GM12878 (cell line): ENCODE results near the gene GNPDA2. TPM values are rescaled to one million over a fixed set of nuclear protein-coding genes. Genes with fewer than 3 reads are reported as not detected.

Source experiments
- DPF2 ChIP-seq: fragments of 450-650 bp; IDR thresholded peaks from 2 replicates; pipeline ENCODE4 v1.6.1; 2017; ENCODE audit warnings: mild to moderate bottlenecking
- E2F8 ChIP-seq: fragments of 450-650 bp; IDR thresholded peaks from 2 replicates; pipeline ENCODE4 v1.6.1; 2018; ENCODE audit warnings: mild to moderate bottlenecking, low read depth, moderate library complexity; ENCODE audit not compliant: partially characterized antibody
- EED ChIP-seq: sonication (generic); IDR thresholded peaks from 2 replicates; pipeline ENCODE4 v1.6.1; 2016; ENCODE audit warnings: antibody characterized with exemption, low read depth
- IKZF1 ChIP-seq: fragments of 450-650 bp; conservative IDR thresholded peaks from 2 replicates; pipeline ENCODE4 v1.6.1; 2017; ENCODE audit warnings: antibody characterized with exemption, mild to moderate bottlenecking
- IRF5 ChIP-seq: fragments of 450-650 bp; IDR thresholded peaks from 2 replicates; pipeline ENCODE4 v1.6.1; 2017; ENCODE audit warnings: borderline replicate concordance
- MEF2B ChIP-seq: fragments of 450-650 bp; IDR thresholded peaks from 2 replicates; pipeline ENCODE4 v1.6.1; 2018; ENCODE audit warnings: mild to moderate bottlenecking, moderate library complexity; ENCODE audit not compliant: partially characterized antibody, poor library complexity, severe bottlenecking
- MTA3 ChIP-seq: IDR thresholded peaks from 2 replicates; pipeline ENCODE4 v1.6.1; 2012; ENCODE audit warnings: low read length, inconsistent platforms, borderline replicate concordance
- NBN ChIP-seq: fragments of 450-650 bp; IDR thresholded peaks from 2 replicates; pipeline ENCODE4 v1.6.1; 2016
- NR2F1 ChIP-seq: fragments of 450-650 bp; conservative IDR thresholded peaks from 2 replicates; pipeline ENCODE4 v1.6.1; 2017; ENCODE audit warnings: mild to moderate bottlenecking
- NRF1 ChIP-seq: conservative IDR thresholded peaks from 2 replicates; pipeline ENCODE4 v1.6.1; 2011; ENCODE audit warnings: mild to moderate bottlenecking, low read depth, low read length, improper control_type of control experiment
- POLR2A ChIP-seq: IDR thresholded peaks from 2 replicates; pipeline ENCODE4 v1.6.1; 2011; ENCODE audit warnings: low read depth, mild to moderate bottlenecking, low read length
- RB1 ChIP-seq: fragments of 450-650 bp; formaldehyde crosslinking; IDR thresholded peaks from 2 replicates; pipeline ENCODE4 v1.6.1; 2017; ENCODE audit warnings: mild to moderate bottlenecking, borderline replicate concordance
- SP1 ChIP-seq: IDR thresholded peaks from one replicate; pipeline ENCODE4 v1.6.1; 2011; ENCODE audit warnings: low read depth, low read length
- SREBF2 ChIP-seq: IDR thresholded peaks from 2 replicates; pipeline ENCODE4 v1.6.1; 2012; ENCODE audit warnings: mild to moderate bottlenecking, low read length
- TBL1XR1 ChIP-seq: IDR thresholded peaks from 2 replicates; pipeline ENCODE4 v1.6.1; 2012; ENCODE audit warnings: low read depth, low read length, improper control_type of control experiment
- TCF12 ChIP-seq: IDR thresholded peaks from 2 replicates; pipeline ENCODE4 v1.6.1; 2011; ENCODE audit warnings: low read depth, mild to moderate bottlenecking, low read length
- YY1 ChIP-seq: IDR thresholded peaks from 2 replicates; pipeline ENCODE4 v1.6.1; 2011; ENCODE audit warnings: low read depth, mild to moderate bottlenecking, low read length
- polyA plus RNA-seq, 11 experiments: library from polyadenylated mRNA; depleted of rRNA in 4 of 11; unstranded in 6 of 11; stranded (reverse) in 5 of 11; fragments of >200 nt; fragmentation: Nextera tagmentation in 4 of 11; fragmentation: Illumina TruSeq in 1 of 11; extraction: Ambion mirVana in 4 of 11; extraction: Trizol in 1 of 11; gene quantifications; 1 replicate in 1 of 11; 2 replicates in 10 of 11; pipeline versions ENCODE4 v1.2.1 to v1.2.3, GENCODE V29; 2011 to 2016; ENCODE audit warnings: inconsistent platforms in 2 of 11, missing spikeins in 2 of 11, low read depth in 1 of 11
- total RNA-seq, 4 experiments: library from RNA; depleted of rRNA in 3 of 4; stranded (reverse); fragments of >200 nt in 3 of 4; fragmentation: Illumina TruSeq in 1 of 4; extraction: Trizol in 1 of 4; gene quantifications; 2 replicates each; pipeline versions ENCODE4 v1.2.1 to v1.2.3, GENCODE V29; 2013 to 2021
- TF ChIP-seq, protein P1 (sequence below): IDR thresholded peaks from 2 replicates; pipeline ENCODE4 v1.6.1; 2012; ENCODE audit warnings: low read depth, low read length, improper control_type of control experiment
- TF ChIP-seq, protein P2 (sequence below): fragments of 450-650 bp; IDR thresholded peaks from 2 replicates; pipeline ENCODE4 v1.6.1; 2016; ENCODE audit warnings: mild to moderate bottlenecking, moderate library complexity, borderline replicate concordance
- TF ChIP-seq, protein P3 (sequence below): IDR thresholded peaks from 2 replicates; pipeline ENCODE4 v1.6.1; 2012; ENCODE audit warnings: low read length, inconsistent platforms

GNPDA2 gene
- total and polyA plus RNA-seq, 10 of the 15 experiments (the other 5 are each of a cell fraction or from before 2014, with no cell fraction given), result 16.7 to 45.8 (median 23.8) TPM

- peak; percentile 88 for TF ChIP-seq POLR2A
- no peak for TF ChIP-seq RB1
- TF ChIP-seq SREBF2, result no peak
- TF ChIP-seq, protein P1, sequence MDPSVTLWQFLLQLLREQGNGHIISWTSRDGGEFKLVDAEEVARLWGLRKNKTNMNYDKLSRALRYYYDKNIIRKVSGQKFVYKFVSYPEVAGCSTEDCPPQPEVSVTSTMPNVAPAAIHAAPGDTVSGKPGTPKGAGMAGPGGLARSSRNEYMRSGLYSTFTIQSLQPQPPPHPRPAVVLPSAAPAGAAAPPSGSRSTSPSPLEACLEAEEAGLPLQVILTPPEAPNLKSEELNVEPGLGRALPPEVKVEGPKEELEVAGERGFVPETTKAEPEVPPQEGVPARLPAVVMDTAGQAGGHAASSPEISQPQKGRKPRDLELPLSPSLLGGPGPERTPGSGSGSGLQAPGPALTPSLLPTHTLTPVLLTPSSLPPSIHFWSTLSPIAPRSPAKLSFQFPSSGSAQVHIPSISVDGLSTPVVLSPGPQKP, result no peak
- no peak; the same call in 1 of the 2 replicates for TF ChIP-seq NR2F1
- no peak for TF ChIP-seq IRF5
- TF ChIP-seq NRF1, result peak; percentile 86
- no peak for TF ChIP-seq MTA3
- TF ChIP-seq EED, result peak; percentile 44; the same call in 1 of the 2 replicates
- no peak for TF ChIP-seq E2F8
- TF ChIP-seq IKZF1, result peak; percentile 74
- no peak for TF ChIP-seq TBL1XR1
- TF ChIP-seq YY1, result peak; percentile 8; the same call in 1 of the 2 replicates
- TF ChIP-seq, protein P2, sequence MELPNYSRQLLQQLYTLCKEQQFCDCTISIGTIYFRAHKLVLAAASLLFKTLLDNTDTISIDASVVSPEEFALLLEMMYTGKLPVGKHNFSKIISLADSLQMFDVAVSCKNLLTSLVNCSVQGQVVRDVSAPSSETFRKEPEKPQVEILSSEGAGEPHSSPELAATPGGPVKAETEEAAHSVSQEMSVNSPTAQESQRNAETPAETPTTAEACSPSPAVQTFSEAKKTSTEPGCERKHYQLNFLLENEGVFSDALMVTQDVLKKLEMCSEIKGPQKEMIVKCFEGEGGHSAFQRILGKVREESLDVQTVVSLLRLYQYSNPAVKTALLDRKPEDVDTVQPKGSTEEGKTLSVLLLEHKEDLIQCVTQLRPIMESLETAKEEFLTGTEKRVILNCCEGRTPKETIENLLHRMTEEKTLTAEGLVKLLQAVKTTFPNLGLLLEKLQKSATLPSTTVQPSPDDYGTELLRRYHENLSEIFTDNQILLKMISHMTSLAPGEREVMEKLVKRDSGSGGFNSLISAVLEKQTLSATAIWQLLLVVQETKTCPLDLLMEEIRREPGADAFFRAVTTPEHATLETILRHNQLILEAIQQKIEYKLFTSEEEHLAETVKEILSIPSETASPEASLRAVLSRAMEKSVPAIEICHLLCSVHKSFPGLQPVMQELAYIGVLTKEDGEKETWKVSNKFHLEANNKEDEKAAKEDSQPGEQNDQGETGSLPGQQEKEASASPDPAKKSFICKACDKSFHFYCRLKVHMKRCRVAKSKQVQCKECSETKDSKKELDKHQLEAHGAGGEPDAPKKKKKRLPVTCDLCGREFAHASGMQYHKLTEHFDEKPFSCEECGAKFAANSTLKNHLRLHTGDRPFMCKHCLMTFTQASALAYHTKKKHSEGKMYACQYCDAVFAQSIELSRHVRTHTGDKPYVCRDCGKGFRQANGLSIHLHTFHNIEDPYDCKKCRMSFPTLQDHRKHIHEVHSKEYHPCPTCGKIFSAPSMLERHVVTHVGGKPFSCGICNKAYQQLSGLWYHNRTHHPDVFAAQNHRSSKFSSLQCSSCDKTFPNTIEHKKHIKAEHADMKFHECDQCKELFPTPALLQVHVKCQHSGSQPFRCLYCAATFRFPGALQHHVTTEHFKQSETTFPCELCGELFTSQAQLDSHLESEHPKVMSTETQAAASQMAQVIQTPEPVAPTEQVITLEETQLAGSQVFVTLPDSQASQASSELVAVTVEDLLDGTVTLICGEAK, result peak; percentile 58
- 0 out of 2 replicates have a peak, but pooled peaks have one; percentile 11 for TF ChIP-seq DPF2
- TF ChIP-seq, protein P3, sequence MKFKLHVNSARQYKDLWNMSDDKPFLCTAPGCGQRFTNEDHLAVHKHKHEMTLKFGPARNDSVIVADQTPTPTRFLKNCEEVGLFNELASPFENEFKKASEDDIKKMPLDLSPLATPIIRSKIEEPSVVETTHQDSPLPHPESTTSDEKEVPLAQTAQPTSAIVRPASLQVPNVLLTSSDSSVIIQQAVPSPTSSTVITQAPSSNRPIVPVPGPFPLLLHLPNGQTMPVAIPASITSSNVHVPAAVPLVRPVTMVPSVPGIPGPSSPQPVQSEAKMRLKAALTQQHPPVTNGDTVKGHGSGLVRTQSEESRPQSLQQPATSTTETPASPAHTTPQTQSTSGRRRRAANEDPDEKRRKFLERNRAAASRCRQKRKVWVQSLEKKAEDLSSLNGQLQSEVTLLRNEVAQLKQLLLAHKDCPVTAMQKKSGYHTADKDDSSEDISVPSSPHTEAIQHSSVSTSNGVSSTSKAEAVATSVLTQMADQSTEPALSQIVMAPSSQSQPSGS, result no peak
- TF ChIP-seq TCF12, result no peak
- TF ChIP-seq SP1, result no peak
- TF ChIP-seq NBN, result 0 out of 2 replicates have a peak, but pooled peaks have one; percentile 34
- no peak for TF ChIP-seq MEF2B
Observed at GRCh38 chr4:44726038-44726871, at the start of gene GNPDA2 (continued).
